Activated T-cell treated with anti-CD3 and anti-CD28 coated beads, Interleukin-2, amount 50 U/mL, for 4 hours (primary cell): ENCODE data around the gene NFATC2. TPM values are rescaled to one million over a fixed set of nuclear protein-coding genes. Genes with fewer than 3 reads are reported as not detected.

Experiments
- ATAC-seq, 2 donors: fragments of 200-7000 bp; cut with Tn5 transposase; one replicate each; pipeline ENCODE4 v1.10.0; 2021
- DNase-seq: peaks from one replicate; pipeline ENCODE4 v3.0.0-alpha.2; 2020
- H3K27me3 Mint-ChIP-seq: one replicate; pipeline ENCODE4 v1.8.0; 2021; ENCODE audit warnings: low read depth, mixed read lengths
- H3K36me3 Mint-ChIP-seq: one replicate; pipeline ENCODE4 v1.8.0; 2022; ENCODE audit warnings: mixed read lengths; ENCODE audit not compliant: insufficient read depth
- H3K4me1 Mint-ChIP-seq: one replicate; pipeline ENCODE4 v1.8.0; 2021; ENCODE audit warnings: low read depth, mixed read lengths
- H3K4me3 Mint-ChIP-seq: one replicate; pipeline ENCODE4 v1.8.0; 2021; ENCODE audit warnings: mild to moderate bottlenecking, moderate library complexity, mixed read lengths
- H3K9me3 Mint-ChIP-seq: one replicate; pipeline ENCODE4 v1.8.0; 2021; ENCODE audit warnings: mixed read lengths
- total RNA-seq, 3 donors: library from RNA; stranded (reverse); gene quantifications; one replicate each; pipeline ENCODE4 v1.2.1, GENCODE V29; 2021

The NFATC2 gene
- total RNA-seq, 3 donors from 2014 or later: 48.3 to 51.4 (median 48.9) TPM

DNA sequence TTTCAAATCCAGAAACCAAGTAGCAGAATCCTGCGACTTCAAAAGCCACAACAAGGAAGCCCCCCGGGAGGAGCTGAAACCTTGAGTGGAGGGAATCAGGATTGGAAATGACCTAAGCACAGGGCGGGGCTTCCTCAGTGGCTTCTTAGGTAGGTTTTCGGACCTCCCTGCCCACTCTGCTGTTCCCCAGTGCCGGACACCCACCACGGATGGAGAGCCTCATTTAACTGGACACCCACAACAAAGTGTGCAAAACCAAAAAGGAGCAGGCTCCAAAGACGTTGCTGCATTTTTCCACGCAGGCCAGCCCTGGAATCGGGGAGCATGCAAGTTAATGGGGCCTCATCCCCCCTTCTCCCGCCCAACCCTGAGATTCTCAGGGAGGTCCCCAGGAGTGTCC lies 144.4 kb downstream of the NFATC2 start:
- Mint-ChIP-seq H3K36me3 (peaks cover 35% of the 10 kb centered on the region), H3K4me3 (no peak overlapping the region), H3K4me1 (peaks cover 57% of the 10 kb centered on the region), H3K27me3 (no peaks in the 10 kb centered on the region), H3K9me3 (no peaks in the 10 kb centered on the region)
- ATAC-seq: no peak
- no peak for DNase-seq

DNA sequence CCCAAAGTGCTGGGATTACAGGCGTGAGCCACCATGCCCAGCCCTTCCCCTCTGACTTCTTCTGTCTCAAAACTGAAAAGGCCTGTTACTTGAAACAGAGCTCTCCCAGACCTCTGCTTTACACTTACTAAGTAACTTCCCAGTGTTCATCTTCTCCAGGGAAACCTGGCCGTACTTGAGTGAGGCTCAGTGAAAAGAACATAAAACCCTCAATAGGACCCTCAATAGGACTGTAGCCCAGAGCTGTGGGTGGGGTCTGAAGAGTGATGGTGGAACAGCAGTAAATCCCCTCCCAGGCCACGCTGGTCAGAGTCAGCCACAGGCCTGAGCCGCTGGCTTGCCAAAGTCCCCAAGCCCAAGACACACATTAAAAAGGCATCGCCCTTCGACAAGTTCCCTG lies 145.4 kb downstream of the NFATC2 start:
- peaks cover 56% of the 10 kb centered on the region for H3K4me1 Mint-ChIP-seq

DNA sequence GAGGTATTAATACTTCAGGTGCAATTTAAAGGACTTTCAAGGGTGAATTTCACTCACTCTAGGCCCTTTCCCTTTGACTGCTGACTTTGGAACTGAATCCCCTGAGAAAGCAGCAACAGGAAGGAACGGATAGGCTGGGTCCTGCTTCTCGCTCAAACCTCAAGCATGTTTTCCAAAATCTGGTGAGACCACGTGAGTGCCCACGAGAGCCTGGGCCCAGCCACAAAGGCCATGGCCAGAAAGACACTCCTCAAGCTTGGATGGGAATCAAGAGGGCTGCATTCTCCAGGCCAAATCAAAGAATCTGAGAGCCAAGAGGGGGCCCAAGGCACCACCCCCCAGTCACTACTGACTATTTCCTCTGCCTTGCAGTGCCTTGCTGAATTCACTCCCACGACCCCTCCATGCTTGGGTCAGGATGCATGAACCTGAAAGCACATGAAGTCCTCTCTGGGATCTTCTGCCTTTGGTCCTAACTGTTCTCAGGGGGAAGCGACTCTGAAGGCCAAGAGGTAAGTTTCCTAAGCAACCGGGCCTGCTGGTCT lies 146.1 kb downstream of the NFATC2 start:
- Mint-ChIP-seq H3K27me3 (no peaks in the 10 kb centered on the region), H3K4me1 (peaks cover 49% of the 10 kb centered on the region), H3K9me3 (no peaks in the 10 kb centered on the region), H3K36me3 (peaks cover 30% of the 10 kb centered on the region), H3K4me3 (no peak overlapping the region)
- no peak for ATAC-seq
- DNase-seq: no peak

More for the DNA sequence above, 145.4 kb downstream of the NFATC2 start:
- no peak overlapping the region for H3K4me3 Mint-ChIP-seq
- H3K27me3 Mint-ChIP-seq: no peaks in the 10 kb centered on the region
- ATAC-seq (no peak), DNase-seq (no peak)
- peaks cover 30% of the 10 kb centered on the region for H3K36me3 Mint-ChIP-seq
- H3K9me3 Mint-ChIP-seq: no peaks in the 10 kb centered on the region

DNA sequence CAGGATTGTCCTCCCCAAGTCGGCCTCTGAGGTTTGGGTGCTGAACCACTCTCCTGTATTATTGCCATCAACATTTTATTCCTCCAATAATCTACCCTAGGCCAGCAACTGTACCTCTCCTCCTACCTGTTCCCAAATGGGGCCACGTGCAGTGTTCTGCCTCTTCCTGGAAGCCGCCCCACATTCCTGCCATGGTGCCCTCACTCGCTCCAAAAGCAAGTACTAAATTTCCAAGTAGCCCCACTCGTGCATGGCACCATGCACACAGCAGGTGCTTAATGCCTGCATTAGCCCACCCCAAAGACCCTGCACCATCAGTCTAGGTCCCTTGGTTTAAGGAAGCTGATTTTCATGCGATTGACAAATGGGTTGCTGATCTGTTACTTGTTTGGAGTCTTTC lies 147.8 kb downstream of the NFATC2 start:
- H3K36me3 Mint-ChIP-seq: peaks cover 40% of the 10 kb centered on the region
- ATAC-seq (no peak), DNase-seq (no peak)
- no peaks in the 10 kb centered on the region for H3K27me3 Mint-ChIP-seq
- peaks cover 47% of the 10 kb centered on the region for H3K4me1 Mint-ChIP-seq
- H3K4me3 Mint-ChIP-seq: no peak overlapping the region
- H3K9me3 Mint-ChIP-seq: no peaks in the 10 kb centered on the region

DNA sequence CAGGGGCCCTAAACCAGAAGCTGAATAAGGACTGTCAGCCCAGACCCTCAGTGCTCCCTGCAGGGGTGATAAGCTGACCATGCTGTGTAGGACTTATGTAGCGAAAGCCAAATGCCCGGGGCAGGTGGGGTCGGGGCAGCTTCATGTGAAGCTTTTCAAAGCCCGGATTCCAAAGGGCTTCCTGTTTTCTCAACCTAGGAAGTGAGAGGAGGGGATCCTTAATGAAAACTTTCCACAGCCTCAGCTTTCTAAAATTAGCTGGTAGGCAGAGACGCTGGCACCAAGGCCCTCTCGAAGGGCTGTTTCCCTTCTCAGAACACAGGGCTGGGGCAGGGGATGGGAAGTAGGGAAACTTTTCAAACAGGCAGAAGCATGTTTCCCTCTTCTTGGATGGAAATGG lies 148.9 kb downstream of the NFATC2 start:
- H3K9me3 Mint-ChIP-seq: no peaks in the 10 kb centered on the region
- peaks cover 47% of the 10 kb centered on the region for H3K4me1 Mint-ChIP-seq
- DNase-seq: no peak
- H3K27me3 Mint-ChIP-seq: no peaks in the 10 kb centered on the region
- H3K36me3 Mint-ChIP-seq: peaks cover 45% of the 10 kb centered on the region
- H3K4me3 Mint-ChIP-seq: no peak overlapping the region
- no peak for ATAC-seq

DNA sequence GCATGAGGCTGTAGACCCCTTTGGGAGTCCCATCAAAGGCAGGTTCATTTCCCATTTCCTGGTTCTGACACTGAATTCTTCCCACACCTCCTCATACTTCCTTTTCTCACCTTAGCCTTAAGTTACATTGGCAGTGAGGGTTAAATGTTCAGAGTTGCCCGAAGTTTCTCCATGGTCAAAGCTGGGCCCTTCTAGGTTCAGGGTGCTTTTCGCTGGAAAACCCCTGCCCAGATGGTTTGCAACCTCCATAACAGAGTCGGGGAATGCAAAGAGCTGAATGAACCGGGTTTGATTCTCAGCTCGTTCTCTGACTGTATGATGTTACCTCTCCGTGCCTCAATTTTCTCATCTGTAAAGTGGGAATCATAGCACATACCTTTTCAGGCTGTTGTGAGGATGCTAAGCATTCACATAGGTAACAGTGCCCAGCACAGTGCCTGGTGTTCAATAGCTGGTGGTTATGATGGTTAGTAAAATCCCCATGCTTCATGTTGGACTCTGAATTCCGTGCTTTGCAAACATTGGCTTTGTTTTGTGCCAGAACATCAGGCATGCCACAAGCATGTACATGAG lies 149.8 kb downstream of the NFATC2 start:
- Mint-ChIP-seq H3K4me1 (peaks cover 53% of the 10 kb centered on the region), H3K9me3 (no peaks in the 10 kb centered on the region), H3K27me3 (no peaks in the 10 kb centered on the region), H3K36me3 (peaks cover 50% of the 10 kb centered on the region), H3K4me3 (no peak overlapping the region)
- DNase-seq: no peak
- ATAC-seq: no peak

DNA sequence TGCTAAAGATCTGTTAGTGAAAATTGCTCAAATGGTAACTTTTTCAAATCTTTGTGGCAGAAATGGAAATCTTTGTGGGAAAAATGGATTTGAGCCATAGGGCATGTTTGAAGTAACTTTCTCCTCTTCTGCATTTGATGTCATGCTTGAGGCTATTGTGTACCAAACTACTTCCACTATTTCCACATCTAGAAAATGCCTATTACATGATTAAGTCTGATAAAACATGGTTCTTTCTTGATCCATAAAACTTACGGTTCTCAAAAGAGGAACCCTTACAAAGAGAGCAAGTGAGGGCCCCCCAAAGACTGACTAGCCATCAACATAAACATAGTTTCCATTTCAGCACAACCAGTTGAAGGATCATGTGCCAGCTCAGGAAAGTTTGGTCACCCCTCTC lies 150.6 kb downstream of the NFATC2 start:
- Mint-ChIP-seq H3K4me3 (no peak overlapping the region), H3K27me3 (no peaks in the 10 kb centered on the region), H3K36me3 (peaks cover 46% of the 10 kb centered on the region), H3K9me3 (no peaks in the 10 kb centered on the region), H3K4me1 (peaks cover 57% of the 10 kb centered on the region)
- ATAC-seq: no peak
- DNase-seq: no peak

DNA sequence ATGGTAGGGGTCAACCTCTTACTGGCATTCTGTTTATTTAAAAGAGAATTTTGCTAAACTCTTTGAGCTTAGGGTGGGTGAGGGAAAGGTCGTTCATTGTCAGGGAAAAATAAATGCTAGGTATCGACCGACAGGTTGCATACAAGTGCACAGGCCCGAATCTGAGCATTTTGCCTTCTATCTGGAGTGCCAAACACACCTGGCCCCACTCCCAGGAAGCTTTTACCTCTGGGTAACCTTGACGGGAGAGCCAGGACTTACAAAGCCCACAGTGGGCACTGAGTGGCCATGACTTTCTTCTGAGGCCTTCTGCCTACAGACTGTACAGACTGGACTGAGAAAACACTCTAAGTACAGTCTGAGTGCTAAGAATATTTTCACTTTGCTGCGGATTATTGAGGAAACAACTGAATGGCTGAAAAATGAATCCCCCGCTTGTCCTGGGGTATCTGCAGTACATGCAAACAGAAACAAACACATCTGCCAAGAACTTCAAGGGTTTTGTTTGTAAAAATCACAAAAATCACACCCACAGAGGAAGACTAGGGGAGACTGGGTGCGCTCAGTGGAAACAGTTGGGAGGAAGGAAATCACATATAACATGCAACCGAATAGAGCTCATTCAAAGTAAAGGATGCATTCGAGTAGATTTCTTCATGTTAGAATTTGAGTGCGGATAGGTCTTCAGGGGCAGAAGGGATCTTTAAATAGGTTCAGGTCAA lies 152.8 kb downstream of the NFATC2 start:
- Mint-ChIP-seq H3K36me3 (peaks cover 38% of the 10 kb centered on the region), H3K4me3 (no peak overlapping the region)
- no peak for ATAC-seq

DNA sequence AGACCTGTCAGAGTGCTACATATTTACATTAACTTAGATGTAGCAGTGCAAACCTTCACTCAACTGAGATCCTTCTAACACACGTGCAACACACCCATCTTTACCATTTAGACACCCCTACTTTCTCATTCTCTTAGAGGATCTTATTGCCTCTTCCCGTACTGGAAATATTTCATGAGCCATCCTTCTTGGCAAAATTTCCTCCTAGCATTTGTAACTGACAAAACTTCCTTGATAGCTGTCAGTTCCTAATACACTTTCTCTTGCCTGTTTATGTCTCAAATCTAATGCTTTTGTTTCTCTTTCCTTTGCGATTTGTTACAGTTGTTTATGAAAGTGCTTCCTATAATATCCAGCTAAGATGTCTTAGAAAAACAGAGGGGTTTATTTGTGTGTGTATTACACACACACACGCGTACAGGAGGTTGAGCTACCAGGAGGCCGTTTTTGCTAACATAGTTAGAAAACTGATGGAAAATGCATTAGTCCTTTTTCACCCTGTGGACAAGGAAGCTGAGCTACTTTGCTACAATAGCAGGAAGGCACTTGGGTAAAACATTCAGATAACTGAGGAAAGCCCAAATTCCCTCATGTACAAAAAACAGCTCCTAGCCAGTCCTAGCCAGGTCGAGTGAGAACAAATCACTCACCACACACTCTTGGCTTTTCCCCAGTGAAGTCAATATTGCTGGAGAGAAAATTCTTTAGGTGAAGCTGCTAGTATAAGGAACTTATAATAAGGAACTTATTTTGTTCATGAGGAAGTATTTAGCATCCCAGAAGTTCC lies 153.6 kb downstream of the NFATC2 start:
- peaks cover 72% of the 10 kb centered on the region for H3K4me1 Mint-ChIP-seq
- peaks cover 34% of the 10 kb centered on the region for H3K36me3 Mint-ChIP-seq
- H3K27me3 Mint-ChIP-seq: no peaks in the 10 kb centered on the region
- H3K9me3 Mint-ChIP-seq: no peaks in the 10 kb centered on the region
- ATAC-seq (no peak), DNase-seq (no peak)
- peak overlapping the region; percentile 5 for H3K4me3 Mint-ChIP-seq

More for the DNA sequence above, 152.8 kb downstream of the NFATC2 start:
- no peak for DNase-seq
- Mint-ChIP-seq H3K9me3 (no peaks in the 10 kb centered on the region), H3K4me1 (peaks cover 76% of the 10 kb centered on the region), H3K27me3 (no peaks in the 10 kb centered on the region)

DNA sequence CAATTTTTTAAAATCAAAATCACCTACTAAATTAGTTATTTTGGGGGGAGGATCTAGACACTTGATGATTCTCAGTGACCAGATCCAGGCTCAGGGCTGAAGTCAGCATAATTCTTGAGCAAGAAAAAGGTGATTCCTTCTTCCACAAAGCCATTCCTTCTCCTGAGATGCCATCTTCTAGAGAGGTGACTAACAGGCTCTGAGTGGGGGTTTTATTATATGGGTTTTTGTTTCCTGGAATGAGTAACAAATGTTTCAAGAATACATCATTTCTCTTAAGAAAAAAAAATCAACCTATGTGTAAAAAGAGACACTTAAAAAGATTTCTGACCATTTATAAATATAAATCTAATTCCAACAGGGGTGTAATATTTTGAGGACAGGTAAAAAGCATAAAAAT lies 154.3 kb downstream of the NFATC2 start:
- Mint-ChIP-seq H3K4me3 (no peak overlapping the region), H3K27me3 (no peaks in the 10 kb centered on the region), H3K9me3 (no peaks in the 10 kb centered on the region), H3K4me1 (peaks cover 74% of the 10 kb centered on the region), H3K36me3 (peaks cover 35% of the 10 kb centered on the region)
- ATAC-seq (peak; percentile 34 to 48), DNase-seq (no peak)

DNA sequence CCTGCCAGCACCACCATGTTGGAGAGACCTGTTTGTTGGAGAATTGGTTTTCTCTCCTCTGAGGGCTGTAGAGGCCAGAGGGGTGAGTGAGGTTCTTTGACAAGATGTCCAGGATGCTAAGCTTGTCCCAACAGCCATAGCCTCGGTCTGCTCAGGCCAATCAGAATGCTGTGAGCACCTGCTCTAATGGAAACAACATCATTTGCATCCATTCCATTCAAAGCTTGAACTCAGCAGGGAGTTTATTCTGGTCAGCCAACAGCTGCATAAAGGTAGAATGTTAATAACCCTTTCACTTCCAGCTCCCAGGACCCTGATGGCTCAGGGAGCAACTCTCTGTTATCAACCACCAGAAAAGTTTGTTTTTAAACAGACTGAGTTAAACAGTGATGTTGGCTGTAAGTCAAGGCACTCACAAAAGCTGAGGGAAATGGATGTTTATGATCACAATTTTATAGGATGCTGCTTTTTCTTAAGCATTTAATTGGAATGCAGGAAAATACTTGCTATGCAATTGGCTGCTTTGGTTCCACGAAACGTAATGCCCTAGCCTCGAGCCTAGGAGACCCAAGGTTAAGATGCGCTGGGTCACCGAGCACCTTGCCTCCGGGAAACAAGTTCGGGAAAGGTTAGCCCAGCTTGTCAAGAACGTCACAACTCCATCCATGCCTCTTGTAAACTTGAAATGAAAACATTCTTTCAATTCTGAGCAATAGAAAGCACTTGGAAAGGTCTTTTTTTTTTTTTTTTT lies 155.2 kb downstream of the NFATC2 start:
- DNase-seq (no peak), ATAC-seq (no peak)
- Mint-ChIP-seq H3K4me1 (peaks cover 67% of the 10 kb centered on the region), H3K9me3 (no peaks in the 10 kb centered on the region), H3K27me3 (no peaks in the 10 kb centered on the region), H3K36me3 (peaks cover 35% of the 10 kb centered on the region), H3K4me3 (no peak overlapping the region)

DNA sequence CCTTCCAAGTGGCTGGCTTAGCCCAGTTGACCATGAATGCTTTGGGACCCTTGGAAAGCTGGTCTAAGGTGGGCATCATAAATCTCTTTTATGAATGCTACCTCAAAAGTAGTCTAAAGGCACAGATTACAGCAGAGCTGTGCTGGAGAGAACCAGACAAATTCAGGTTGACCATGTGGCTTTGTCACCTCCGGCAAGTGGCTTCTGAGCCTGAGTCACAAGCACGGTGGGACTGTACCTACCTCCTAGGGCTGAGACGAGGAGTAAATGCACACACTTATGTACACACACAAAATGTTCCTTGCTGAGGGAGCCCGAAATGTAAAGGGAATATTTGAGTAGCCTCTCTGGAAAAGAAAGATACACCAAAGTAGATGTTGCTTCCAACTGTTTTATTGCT lies 155.9 kb downstream of the NFATC2 start:
- H3K4me3 Mint-ChIP-seq: no peak overlapping the region

DNA sequence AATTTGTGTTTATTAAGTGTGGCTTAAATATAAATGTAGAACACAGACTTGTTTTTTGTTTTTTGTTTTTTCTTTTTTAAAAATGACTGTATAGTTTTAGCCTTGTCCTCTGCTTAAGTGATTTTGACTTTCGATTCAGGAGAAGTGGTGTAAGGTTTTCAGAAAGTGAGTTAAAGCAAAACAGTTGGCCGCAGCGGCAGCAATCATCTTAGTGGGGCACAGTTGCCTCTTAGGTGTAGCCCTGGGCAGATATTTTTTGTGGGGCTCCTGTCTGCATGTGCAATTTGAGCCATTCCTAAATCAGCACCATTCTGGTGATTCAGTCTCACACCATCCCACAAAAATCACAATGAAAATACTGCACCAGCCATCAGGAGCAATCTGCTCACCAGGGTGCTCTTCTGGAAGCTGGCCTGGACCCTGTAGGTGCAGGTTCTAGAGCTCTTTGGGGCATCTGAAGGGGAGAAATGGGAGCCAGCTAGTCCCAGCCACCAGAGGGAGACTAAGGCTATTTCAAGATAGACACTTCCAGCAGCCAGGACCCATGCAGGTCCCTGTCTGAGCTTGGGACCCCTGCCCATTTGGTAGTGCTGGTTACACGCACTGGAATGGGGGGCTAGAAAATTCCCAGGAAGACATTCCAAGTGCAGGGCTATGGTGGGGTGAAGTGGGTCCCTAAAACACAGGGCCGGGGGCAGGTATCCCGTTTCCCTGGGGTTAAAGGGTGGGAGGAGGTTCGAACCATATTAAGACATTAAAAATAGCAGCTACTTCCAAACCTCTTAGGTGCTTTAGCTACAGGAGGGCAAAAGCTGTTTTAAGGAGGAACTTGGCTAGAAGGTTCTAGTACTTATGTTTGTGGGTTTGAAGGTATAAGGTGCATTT lies 156.6 kb downstream of the NFATC2 start:
- peak; percentile 17 for DNase-seq
- Mint-ChIP-seq H3K4me1 (peaks cover 61% of the 10 kb centered on the region), H3K9me3 (no peaks in the 10 kb centered on the region), H3K27me3 (no peaks in the 10 kb centered on the region), H3K4me3 (no peak overlapping the region), H3K36me3 (peaks cover 31% of the 10 kb centered on the region)
- peak in 1 of 2 donors; percentile 18 for ATAC-seq

More for the DNA sequence above, 155.9 kb downstream of the NFATC2 start:
- peaks cover 35% of the 10 kb centered on the region for H3K36me3 Mint-ChIP-seq
- ATAC-seq: peak; percentile 86 to 94
- H3K9me3 Mint-ChIP-seq: no peaks in the 10 kb centered on the region
- H3K4me1 Mint-ChIP-seq: peaks cover 65% of the 10 kb centered on the region
- H3K27me3 Mint-ChIP-seq: no peaks in the 10 kb centered on the region
- no peak for DNase-seq
